PC-9 (cell line): Measurements from ENCODE around the gene PDE4D.

Source experiments
- CTCF ChIP-seq: fragments of 200-600 bp; sonication (generic); conservative IDR thresholded peaks from 2 replicates; pipeline ENCODE4 v1.6.1; 2017; ENCODE audit warnings: mixed run types, antibody characterized with exemption, mild to moderate bottlenecking, moderate library complexity
- EZH2 ChIP-seq: fragments of 200-600 bp; sonication (generic); IDR thresholded peaks from 2 replicates; pipeline ENCODE4 v1.8.0; 2017; ENCODE audit warnings: antibody characterized with exemption, low read depth

GRCh38 chr5:59845730-59846129, 47.8 kb downstream of the PDE4D start:
- TF ChIP-seq CTCF (no peak), EZH2 (no peak)
